22Rv1 (cell line): ENCODE data around the gene CDH10.

Experiments used
- H3K27ac ChIP-seq: fragments of 450-650 bp; 2 replicates; pipeline ENCODE4 v1.5.1; 2017
- ZFX ChIP-seq: fragments of 450-650 bp; IDR thresholded peaks from 2 replicates; pipeline ENCODE4 v1.6.1; 2017; ENCODE audit warnings: antibody characterized with exemption, borderline replicate concordance
- TF ChIP-seq, protein P1 (sequence below): fragments of 450-650 bp; IDR thresholded peaks from 2 replicates; pipeline ENCODE4 v1.5.1; 2017; ENCODE audit warnings: mild to moderate bottlenecking

CDH10 gene

GRCh38 chr5:24477958-24478357 is 166.8 kb downstream of the CDH10 start:
- TF ChIP-seq, protein P1, sequence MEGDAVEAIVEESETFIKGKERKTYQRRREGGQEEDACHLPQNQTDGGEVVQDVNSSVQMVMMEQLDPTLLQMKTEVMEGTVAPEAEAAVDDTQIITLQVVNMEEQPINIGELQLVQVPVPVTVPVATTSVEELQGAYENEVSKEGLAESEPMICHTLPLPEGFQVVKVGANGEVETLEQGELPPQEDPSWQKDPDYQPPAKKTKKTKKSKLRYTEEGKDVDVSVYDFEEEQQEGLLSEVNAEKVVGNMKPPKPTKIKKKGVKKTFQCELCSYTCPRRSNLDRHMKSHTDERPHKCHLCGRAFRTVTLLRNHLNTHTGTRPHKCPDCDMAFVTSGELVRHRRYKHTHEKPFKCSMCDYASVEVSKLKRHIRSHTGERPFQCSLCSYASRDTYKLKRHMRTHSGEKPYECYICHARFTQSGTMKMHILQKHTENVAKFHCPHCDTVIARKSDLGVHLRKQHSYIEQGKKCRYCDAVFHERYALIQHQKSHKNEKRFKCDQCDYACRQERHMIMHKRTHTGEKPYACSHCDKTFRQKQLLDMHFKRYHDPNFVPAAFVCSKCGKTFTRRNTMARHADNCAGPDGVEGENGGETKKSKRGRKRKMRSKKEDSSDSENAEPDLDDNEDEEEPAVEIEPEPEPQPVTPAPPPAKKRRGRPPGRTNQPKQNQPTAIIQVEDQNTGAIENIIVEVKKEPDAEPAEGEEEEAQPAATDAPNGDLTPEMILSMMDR, result no peak
- TF ChIP-seq ZFX, result no peak
- no peak overlapping the region for H3K27ac ChIP-seq

- TF ChIP-seq, protein P1, result no peak
- TF ChIP-seq ZFX, result no peak
- 0 out of 2 replicates have a peak overlapping the region, but pooled peaks have one; percentile 76 for H3K27ac ChIP-seq
Observed at GRCh38 chr5:24475101-24475500, 169.7 kb downstream of the CDH10 start.

- peak overlapping the region; percentile 76 for H3K27ac ChIP-seq
- TF ChIP-seq, protein P1, result no peak
- TF ChIP-seq ZFX, result no peak
Observed at GRCh38 chr5:24474685-24475084, 170.1 kb downstream of the CDH10 start.

DNA sequence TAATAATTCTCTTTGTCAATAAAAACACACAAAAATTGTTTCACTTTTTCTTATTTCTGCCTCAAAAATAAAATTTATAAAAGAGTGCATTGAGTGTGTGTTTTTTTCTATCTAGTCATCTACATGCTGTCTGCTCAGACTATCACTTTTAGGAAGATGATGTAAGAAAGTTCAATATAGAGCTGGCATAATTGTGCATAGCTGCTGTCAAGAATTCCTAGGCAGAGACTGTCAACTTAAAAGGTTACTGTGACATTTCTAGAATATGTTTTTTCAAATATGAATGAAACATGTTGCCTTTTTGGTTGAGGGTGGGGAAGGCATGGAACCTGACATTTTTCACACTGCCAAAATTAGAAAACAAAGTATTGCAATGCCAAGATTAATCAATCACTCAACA is 172.3 kb downstream of the CDH10 start:
- no peak for TF ChIP-seq ZFX
- TF ChIP-seq, protein P1, result no peak
- H3K27ac ChIP-seq, result peak overlapping the region; percentile 76

DNA sequence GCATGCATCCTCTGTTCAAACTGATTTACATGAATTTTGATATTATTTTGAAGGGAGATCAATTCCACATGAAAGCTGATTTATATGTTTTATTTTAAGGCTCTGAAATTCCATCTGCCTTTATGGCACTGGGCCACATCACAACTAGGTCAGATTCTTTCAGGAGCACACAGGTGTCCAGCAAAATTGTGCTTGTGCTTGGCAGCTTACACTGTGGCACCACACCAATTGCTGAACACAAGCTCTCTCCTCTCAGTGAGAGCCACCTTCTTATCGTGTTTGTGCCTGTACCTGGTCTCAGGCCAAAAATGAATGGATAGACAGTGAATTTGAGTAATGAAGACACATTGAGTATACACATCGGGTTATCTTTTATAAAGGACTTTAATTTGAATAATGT is 200.4 kb downstream of the CDH10 start:
- TF ChIP-seq, protein P1, result no peak
- TF ChIP-seq ZFX, result no peak
- no peak overlapping the region for H3K27ac ChIP-seq

- H3K27ac ChIP-seq, result no peak overlapping the region
- TF ChIP-seq ZFX, result no peak
- TF ChIP-seq, protein P1, result no peak
Observed at GRCh38 chr5:24439465-24439864, 205.3 kb downstream of the CDH10 start.
